ENCODE measurements around the gene ZBTB12.

GRCh38 chr6:31879143-31879542 is 22.7 kb downstream of the ZBTB12 start:
- TF ChIP-seq POLR2AphosphoS5 (IDR thresholded peaks at IDR 0.05; ENCODE audit: borderline replicate concordance, low read depth, low read length) = no peak
- no peak for TF ChIP-seq EZH2 (IDR thresholded peaks at IDR 0.05)
- no peak for TF ChIP-seq FOXP2 (optimal IDR thresholded peaks at IDR 0.05; ENCODE audit: control extremely low read depth, extremely low read length, insufficient read depth)

Measured in SK-N-MC (cell line).